ENCODE results near the gene ZSCAN12. TPM values are rescaled to one million over a fixed set of nuclear protein-coding genes. Genes with fewer than 3 reads are reported as not detected.
"Not testable (repeated sequence)": the region's sequence is repeated elsewhere in the genome, so short reads cannot be mapped to it uniquely, and the experiment has no call there.

ZSCAN12 gene
- 1 to 10 TPM; 1.0 to 1.7 (median 1.3) TPM for polyA plus RNA-seq

- WGBS, 3 donors, result 0 to 1% (median 1%) methylated on average over 49 of the region's 49 CpGs
- no peak within 1 kb of the TSS for H3K27ac ChIP-seq (ENCODE audit: low read depth, low read length)
Measured at GRCh38 chr6:28399350-28400121, at the start of gene ZSCAN12. ZSCAN12 (minus strand) TSS chr6:28399747; CDS start chr6:28398405, 1,342 bp downstream.

GRCh38 chr6:28449056-28449455 is 49.5 kb upstream of the ZSCAN12 start:
- no peak overlapping the region for H3K27ac ChIP-seq (ENCODE audit: low read depth, low read length)
- WGBS, 3 donors, result 84 to 100% (median 100%) methylated on average over 1 of the region's 1 CpG

GRCh38 chr6:28447512-28447906 is 48.0 kb upstream of the ZSCAN12 start:
- H3K27ac ChIP-seq (ENCODE audit: low read depth, low read length), result not testable (repeated sequence)

- WGBS, 3 donors, result 2 to 4% (median 3%) methylated on average over 36 of the region's 36 CpGs
Measured at GRCh38 chr6:28446818-28447511, 47.4 kb upstream of the ZSCAN12 start.

GRCh38 chr6:28444759-28445158 is 45.2 kb upstream of the ZSCAN12 start:
- WGBS, 3 donors, result 79 to 89% (median 87%) methylated on average over 3 of the region's 3 CpGs
- H3K27ac ChIP-seq (ENCODE audit: low read depth, low read length), result not testable (repeated sequence)

More at GRCh38 chr6:28446818-28447511, 47.4 kb upstream of the ZSCAN12 start:
- no peak overlapping the region for H3K27ac ChIP-seq (ENCODE audit: low read depth, low read length)

GRCh38 chr6:28443112-28443773 is 43.7 kb upstream of the ZSCAN12 start, which contains the start of gene ZSCAN23:
ZSCAN23 (minus strand) TSS chr6:28443491; CDS start chr6:28436266, 7,225 bp downstream.
- H3K27ac ChIP-seq (ENCODE audit: low read depth, low read length), result no peak within 1 kb of the TSS
- 0 to 1% (median 1%) methylated on average over 32 of the region's 32 CpGs for WGBS, 3 donors

- H3K27ac ChIP-seq (ENCODE audit: low read depth, low read length), result no peak overlapping the region
- 48 to 66% (median 58%) methylated on average over 7 of the region's 7 CpGs for WGBS, 3 donors
Measured at GRCh38 chr6:28442586-28442985, 43.0 kb upstream of the ZSCAN12 start.

- H3K27ac ChIP-seq (ENCODE audit: low read depth, low read length), result no peak overlapping the region
- 75 to 92% (median 89%) methylated on average over 3 of the region's 3 CpGs for WGBS, 3 donors
Measured at GRCh38 chr6:28436404-28436803, 36.9 kb upstream of the ZSCAN12 start.

- no peak overlapping the region for H3K27ac ChIP-seq (ENCODE audit: low read depth, low read length)
Measured at GRCh38 chr6:28433119-28433518, 33.6 kb upstream of the ZSCAN12 start.

- no peak overlapping the region for H3K27ac ChIP-seq (ENCODE audit: low read depth, low read length)
- 93 to 95% (median 93%) methylated on average over 16 of the region's 16 CpGs for WGBS, 3 donors
Measured at GRCh38 chr6:28429781-28430180, 30.2 kb upstream of the ZSCAN12 start.

GRCh38 chr6:28425944-28426541 is 26.5 kb upstream of the ZSCAN12 start:
- no peak overlapping the region for H3K27ac ChIP-seq (ENCODE audit: low read depth, low read length)
- 75 to 92% (median 90%) methylated on average over 4 of the region's 4 CpGs for WGBS, 3 donors

- no peak overlapping the region for H3K27ac ChIP-seq (ENCODE audit: low read depth, low read length)
Measured at GRCh38 chr6:28424163-28424562, 24.6 kb upstream of the ZSCAN12 start.

- WGBS, 3 donors, result 93 to 97% (median 96%) methylated on average over 1 of the region's 1 CpG
- no peak overlapping the region for H3K27ac ChIP-seq (ENCODE audit: low read depth, low read length)
Measured at GRCh38 chr6:28423546-28423945, 24.0 kb upstream of the ZSCAN12 start.

GRCh38 chr6:28413681-28414080 is 14.1 kb upstream of the ZSCAN12 start:
- H3K27ac ChIP-seq (ENCODE audit: low read depth, low read length), result no peak overlapping the region

GRCh38 chr6:28410767-28411166 is 11.2 kb upstream of the ZSCAN12 start:
- no peak overlapping the region for H3K27ac ChIP-seq (ENCODE audit: low read depth, low read length)
- WGBS, 3 donors, result 95 to 100% (median 100%) methylated on average over 2 of the region's 2 CpGs

- WGBS, 3 donors, result 80 to 86% (median 85%) methylated on average over 5 of the region's 5 CpGs
- no peak overlapping the region for H3K27ac ChIP-seq (ENCODE audit: low read depth, low read length)
Measured at GRCh38 chr6:28408076-28408802, 8.7 kb upstream of the ZSCAN12 start.

GRCh38 chr6:28407401-28407800 is 7.9 kb upstream of the ZSCAN12 start:
- H3K27ac ChIP-seq (ENCODE audit: low read depth, low read length), result no peak overlapping the region
- 57 to 69% (median 59%) methylated on average over 2 of the region's 2 CpGs for WGBS, 3 donors

- not testable (repeated sequence) for H3K27ac ChIP-seq (ENCODE audit: low read depth, low read length)
- 81 to 93% (median 84%) methylated on average over 4 to 5 of the region's 5 CpGs for WGBS, 3 donors
Measured at GRCh38 chr6:28403923-28404322, 4.4 kb upstream of the ZSCAN12 start.

Data from adipose tissue (tissue), 3 donors.